ENCODE results near the gene TMEM150B.

TMEM150B gene

DNA sequence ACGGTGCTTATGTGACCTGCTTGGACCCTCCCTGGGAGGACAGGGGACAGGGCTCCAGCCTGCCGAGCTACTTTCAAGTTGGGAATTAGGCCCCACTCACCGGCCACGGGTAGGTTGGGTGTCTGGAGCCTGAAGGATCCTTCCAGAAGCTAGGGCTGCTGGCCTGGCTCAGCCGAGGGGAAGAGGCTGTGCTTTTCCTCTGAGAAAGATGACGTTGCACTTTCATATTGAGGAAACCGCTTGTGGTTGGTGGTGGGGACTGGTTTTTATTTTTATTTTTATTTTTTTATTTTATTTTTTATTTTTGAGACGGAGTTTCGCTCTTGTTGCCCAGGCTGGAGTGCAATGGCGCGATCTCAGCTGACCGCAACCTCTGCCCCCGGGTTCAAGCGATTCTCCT lies at the start of gene TMEM150B:
Gene TMEM150B (minus strand): TSS at position 170 of the 400 bp plus-strand sequence. CDS start 4,305 bp downstream, outside the sequence.
- no peak for DNase-seq (ENCODE audit: low read depth)

GRCh38 chr19:55373993-55374757 lies 49.0 kb upstream of the TMEM150B start:
- no peak for DNase-seq (ENCODE audit: low read depth)

- DNase-seq (ENCODE audit: low read depth) = no peak
Measured at GRCh38 chr19:55373306-55373992, 48.3 kb upstream of the TMEM150B start.

DNA sequence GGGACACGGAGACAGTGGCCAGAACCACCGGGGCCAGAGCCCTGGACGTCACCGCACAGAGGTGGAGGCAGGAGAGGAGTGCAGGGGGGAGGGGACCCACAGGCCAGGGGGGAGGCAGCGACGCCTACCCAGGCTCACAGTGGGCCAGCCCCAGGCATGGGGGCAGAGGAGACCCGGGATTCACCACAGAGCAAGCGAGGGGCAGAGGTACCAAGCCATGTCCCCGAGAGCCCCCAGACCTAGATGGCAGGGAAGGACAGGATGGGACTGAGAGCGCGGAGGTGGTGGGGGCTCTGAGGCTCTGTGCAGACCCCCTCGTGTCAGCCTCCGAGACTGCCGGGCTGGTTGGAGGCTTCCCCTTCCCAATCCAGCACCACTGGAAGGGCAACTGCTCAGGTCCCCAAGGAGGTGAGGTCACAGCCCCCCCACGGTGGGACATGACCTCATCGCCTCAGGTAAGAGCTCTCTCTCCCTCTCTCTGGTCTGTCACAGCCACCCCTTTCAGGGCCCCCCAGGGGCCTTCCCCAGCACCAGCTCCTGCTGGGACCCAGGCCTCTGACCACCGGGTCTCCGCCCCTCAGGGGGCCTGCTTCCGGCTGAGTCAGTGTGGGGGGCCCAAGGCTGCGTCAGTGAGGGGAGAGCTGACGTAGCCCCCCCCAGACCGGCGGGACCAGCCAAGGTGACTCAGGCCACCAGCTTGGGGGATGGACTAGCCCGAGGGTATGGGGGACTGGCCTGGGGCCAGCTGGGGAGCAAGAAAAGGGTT lies 47.4 kb upstream of the TMEM150B start:
- DNase-seq (ENCODE audit: low read depth) = no peak

- no peak for DNase-seq (ENCODE audit: low read depth)
Measured at GRCh38 chr19:55370305-55370988, 45.3 kb upstream of the TMEM150B start, which contains the start of gene IL11. TSS of gene IL11 (minus strand) at chr19:55370463. CDS start at chr19:55370310, 153 bp downstream.

GRCh38 chr19:55369653-55370304 lies 44.6 kb upstream of the TMEM150B start:
- no peak for DNase-seq (ENCODE audit: low read depth)

DNA sequence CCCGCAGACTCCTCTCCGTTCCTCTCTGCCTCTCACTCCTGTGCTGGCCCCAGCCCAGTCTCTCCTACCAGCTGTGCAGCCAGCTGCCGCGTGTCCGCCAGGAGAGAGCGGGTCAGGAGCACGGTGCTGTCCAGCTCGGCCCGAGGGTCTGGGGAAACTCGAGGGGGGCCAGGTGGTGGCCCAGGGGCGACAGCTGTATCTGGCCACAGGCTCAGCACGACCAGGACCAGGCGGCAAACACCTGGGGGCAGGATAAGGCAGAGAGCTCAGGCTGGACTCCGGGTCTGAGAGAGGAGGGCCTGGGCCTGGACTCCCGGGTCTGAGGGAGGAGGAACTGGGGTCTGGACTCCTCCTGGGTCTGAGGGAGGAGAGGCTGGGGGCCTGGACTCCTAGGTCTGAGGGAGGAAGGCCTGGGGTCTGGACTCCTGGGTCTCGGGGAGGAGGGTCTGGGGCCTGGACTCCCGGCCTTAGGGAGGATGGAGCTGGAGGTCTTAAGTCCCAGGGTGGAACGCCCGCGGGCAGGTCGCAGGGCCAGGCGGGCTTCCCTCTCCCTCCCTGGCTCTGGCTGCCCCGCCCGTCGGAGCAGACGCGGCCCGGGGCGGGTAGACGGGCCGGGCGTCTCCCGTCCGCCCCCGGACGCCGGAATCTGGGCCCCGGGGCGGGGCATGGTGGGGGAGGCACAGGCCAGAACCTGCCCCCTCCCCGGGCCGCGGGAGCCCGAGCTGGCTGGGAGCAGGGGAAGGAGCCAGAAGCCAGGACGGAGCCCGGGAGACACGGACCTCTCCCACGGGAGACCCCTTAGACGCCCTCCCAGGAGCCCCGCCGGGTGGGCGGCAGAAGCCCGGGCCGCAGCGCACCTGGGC lies 43.8 kb upstream of the TMEM150B start:
- DNase-seq (ENCODE audit: low read depth) = no peak

- DNase-seq (ENCODE audit: low read depth) = no peak
Measured at GRCh38 chr19:55368106-55368505, 43.0 kb upstream of the TMEM150B start.

GRCh38 chr19:55366790-55367189 lies 41.6 kb upstream of the TMEM150B start:
- DNase-seq (ENCODE audit: low read depth) = no peak

- no peak for DNase-seq (ENCODE audit: low read depth)
Measured at GRCh38 chr19:55365964-55366363, 40.8 kb upstream of the TMEM150B start.

GRCh38 chr19:55365245-55365644 lies 40.1 kb upstream of the TMEM150B start:
- DNase-seq (ENCODE audit: low read depth) = no peak

GRCh38 chr19:55362990-55363716 lies 38.0 kb upstream of the TMEM150B start, which contains the start of gene GARIN5B:
TSS of gene GARIN5B (minus strand) at chr19:55363260. CDS start at chr19:55363066, 194 bp downstream.
- DNase-seq (ENCODE audit: low read depth) = no peak

DNA sequence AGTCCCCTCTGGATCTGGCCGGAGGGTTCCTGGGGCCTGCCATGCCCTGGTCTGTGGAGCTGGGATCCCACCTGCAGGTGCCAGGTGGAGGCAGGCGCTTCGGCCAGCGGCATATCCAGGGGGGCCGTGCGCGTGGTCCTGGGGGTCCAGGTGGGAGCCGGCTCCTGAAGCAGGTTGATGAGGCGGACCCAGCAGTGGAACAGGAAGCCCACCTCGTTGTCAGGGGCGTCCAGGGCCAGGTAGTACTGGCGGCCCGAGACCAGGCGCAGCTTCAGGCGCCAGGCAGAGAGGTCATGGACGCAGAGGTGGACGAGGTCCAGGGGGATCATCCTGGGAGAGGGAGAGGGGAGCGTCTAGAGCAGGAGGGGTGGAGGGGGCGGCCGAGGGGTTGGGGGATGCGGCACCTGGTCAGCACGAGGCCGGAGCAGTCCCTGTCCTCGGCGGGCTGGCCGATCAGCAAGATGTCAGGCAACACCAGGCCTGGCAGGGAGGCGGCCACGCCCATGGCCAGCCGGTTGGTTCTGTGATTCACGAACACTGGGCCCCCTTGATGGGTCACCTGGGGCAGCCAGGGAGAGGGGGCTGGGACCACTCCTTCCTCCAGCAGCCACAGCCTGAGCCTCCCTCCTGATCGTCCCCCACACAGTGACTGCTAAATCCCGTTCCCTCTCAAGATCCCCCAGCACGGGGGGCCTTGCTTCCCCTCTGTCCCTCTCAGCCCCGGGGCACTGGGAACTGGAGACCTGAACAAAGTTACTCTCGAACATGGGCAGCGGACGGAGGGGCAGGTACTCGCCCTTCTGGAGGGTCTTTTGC lies 37.2 kb upstream of the TMEM150B start:
- DNase-seq (ENCODE audit: low read depth) = no peak

DNA sequence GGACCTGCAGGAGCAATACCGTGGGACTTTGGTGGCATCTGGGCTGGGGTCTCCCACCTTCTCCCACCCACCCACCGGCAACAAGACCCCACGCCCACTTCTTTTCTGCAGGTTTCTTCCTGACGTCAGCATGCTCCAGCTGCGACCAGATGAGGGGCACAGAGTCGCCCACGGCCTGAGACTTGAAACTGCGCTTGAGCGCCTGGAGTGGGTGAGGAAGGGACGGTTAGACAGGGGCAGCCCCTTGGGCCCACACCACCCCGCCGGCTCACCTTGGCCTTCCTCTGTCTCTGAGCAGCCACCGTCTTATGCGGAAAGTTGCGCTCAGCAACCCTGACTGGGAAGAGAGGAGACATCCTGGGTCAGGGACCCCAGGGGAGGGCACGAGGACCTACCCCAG lies 35.8 kb upstream of the TMEM150B start:
- no peak for DNase-seq (ENCODE audit: low read depth)

DNA sequence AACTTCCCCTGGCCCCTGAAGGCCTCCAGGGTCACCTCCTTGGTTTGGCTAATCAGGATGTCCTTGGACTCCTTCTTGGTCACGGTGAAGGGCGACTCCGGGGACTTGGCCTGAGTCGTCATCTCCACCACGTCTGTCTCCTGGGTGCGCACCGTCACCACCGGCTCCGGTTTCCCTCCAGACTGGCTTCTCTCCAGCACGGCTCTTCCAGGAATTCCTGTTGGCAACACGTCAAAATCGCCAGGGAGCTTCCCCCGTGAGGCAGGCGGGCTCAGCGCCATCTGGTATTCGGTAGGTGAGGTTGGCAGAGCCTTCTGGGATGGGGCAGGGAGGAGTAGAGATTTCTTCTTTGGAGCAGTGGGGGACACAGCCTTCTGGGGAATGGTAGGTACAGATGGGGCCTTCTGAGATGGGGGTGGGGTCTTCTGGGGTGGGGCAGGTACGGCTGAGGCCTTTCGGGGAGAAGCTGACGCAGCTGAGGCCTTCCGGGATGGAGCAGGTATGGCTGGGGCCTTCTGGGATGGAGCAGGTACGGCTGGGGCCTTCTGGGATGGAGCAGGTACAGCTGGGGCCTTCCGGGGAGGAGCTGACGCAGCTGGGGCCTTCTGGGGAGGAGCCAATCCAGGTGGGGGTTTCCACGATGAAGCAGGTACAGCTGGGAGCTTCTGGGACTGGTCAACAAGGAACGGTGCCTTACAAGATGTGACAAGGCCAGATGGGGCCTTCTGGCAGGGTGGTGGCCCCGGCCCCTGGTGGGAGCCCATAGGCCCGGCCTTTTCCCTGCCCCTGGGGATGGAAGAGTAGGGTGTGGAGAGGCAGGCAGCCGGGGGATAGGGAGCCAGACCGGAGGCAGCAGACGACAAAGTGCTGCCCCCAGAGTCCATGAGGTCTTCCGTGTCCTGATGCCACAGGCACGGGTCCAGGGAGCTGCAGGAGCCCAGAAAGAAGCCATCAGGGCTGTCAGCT lies 34.1 kb upstream of the TMEM150B start:
- DNase-seq (ENCODE audit: low read depth) = no peak

DNA sequence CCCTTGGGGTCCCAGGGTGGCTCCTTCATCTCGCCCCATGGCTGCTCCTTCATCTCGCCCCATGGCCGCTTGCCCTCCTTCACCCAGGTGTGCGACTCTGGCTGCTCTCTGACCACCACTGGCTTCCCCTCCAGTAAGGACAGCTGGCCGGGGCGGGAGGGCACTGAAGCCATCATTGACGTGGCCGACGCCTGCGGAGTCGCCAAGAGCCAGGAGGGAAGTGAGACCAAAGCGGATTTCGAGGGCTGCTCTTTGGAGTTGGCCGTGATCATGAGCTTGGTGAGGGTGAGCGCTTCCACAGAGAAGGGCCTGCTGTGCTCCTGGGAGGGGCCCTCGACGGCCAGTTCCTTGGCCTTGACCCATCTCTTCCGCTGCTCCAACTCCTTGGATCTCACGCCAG lies 33.4 kb upstream of the TMEM150B start:
- DNase-seq (ENCODE audit: low read depth) = no peak

- DNase-seq (ENCODE audit: low read depth) = no peak
Measured at GRCh38 chr19:55355213-55355821, 30.2 kb upstream of the TMEM150B start.
